Activated T-helper 9 cell treated with anti-CD3 and anti-CD28 coated beads, Interleukin-2, amount 50 U/mL, for 16 hours (primary cell): ENCODE measurements around the gene TCF19.

ENCODE experiments used
- DNase-seq: peaks from one replicate; pipeline ENCODE4 v3.0.0-alpha.2; 2020; ENCODE audit warnings: low read depth

TCF19 gene

GRCh38 chr6:31128093-31128676, 30.2 kb upstream of the TCF19 start:
- DNase-seq, result peak; percentile 58

- DNase-seq, result no peak
Measured at GRCh38 chr6:31129130-31129529, 29.3 kb upstream of the TCF19 start.

DNA sequence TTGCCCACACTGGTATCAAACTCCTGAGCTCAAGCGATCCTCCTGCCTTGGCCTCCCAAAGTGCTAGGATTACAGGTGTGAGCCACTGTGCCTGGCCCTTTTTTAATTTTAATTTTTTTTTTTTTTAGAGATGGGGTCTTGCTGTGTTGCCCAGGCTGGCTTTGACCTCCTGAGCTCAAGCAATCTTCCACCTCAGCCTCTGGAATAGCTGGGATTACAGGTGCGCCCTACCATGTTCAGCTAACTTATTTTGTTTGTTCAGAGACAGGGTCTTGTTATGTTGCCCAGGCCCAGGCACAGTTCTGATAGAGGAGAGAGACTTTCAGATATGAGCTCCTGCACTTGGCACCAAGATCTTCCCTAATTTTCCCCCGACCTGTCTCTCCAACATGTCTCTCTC, 27.6 kb upstream of the TCF19 start:
- no peak for DNase-seq

GRCh38 chr6:31131595-31131994, 26.8 kb upstream of the TCF19 start:
- DNase-seq, result no peak

- DNase-seq, result no peak
Measured at GRCh38 chr6:31132806-31133205, 25.6 kb upstream of the TCF19 start.

- no peak for DNase-seq
Measured at GRCh38 chr6:31135710-31136109, 22.7 kb upstream of the TCF19 start.

GRCh38 chr6:31138982-31139381, 19.4 kb upstream of the TCF19 start, which contains the start of gene PSORS1C2:
Gene PSORS1C2, minus strand, starts transcription at chr6:31139066. Its CDS starts 40 bp downstream, at chr6:31139026.
- no peak for DNase-seq

DNA sequence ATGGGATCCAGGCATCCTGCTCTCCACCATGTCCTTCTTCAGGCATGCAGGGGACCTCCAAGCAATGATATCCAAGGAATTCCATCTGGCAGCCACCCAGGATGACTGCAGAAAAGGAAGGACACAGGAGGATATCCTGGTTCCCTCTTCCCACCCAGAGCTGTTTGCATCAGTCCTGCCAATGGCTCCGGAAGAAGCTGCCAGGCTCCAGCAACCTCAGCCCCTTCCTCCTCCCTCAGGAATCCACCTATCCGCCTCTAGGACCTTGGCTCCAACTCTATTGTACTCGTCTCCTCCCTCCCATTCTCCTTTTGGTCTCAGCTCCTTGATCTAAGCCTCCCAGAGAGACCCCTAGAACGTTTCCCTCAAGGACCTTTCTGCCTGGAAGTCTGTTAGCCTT, 18.8 kb upstream of the TCF19 start:
- no peak for DNase-seq

- no peak for DNase-seq
Measured at GRCh38 chr6:31140643-31141042, 17.7 kb upstream of the TCF19 start.

DNA sequence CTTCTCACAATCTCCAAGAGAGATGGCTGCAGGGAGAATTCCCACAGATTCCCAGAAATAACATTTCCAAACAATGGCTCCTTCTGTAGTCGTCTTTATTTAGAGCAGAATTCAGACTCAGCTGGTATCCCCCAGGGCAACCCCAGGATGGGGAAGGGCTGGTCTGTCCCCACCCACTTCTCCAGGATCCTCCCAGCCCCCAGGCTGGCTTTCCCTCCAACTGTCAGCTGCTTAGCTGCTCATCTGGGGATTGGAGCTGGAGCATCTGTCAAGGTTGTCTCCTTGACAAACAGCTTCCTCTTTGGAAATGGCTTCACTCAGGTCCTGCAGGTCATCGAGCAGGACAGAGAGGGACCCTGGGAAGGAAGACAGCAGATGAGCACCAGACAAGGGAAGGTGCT, 16.0 kb upstream of the TCF19 start:
- no peak for DNase-seq

- no peak for DNase-seq
Measured at GRCh38 chr6:31143148-31143547, 15.2 kb upstream of the TCF19 start.

GRCh38 chr6:31144296-31144969, 14.0 kb upstream of the TCF19 start:
- DNase-seq, result no peak

GRCh38 chr6:31144970-31145340, 13.4 kb upstream of the TCF19 start:
- no peak for DNase-seq

DNA sequence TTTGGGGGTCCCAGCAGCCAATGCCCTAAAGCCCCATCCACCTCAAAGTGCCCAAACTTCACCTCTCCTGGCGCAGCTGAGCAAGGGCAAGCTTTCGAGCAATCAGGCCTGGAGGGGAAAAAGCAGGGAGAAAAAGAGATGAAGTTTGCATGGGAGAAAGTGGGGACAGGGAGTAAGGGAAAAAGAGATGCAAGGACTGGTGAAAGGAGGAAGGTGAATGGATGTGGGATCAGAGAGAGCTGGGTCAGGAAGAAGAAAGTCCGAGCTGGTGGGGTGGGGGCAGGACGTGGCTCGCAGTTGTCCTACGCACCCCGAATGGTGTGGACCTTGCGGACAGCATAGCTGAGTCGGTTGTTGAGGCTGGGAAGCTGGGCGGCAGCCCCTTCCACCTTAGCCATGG, 13.0 kb upstream of the TCF19 start:
- DNase-seq, result no peak

GRCh38 chr6:31149827-31150447, 8.5 kb upstream of the TCF19 start:
- DNase-seq, result no peak

DNA sequence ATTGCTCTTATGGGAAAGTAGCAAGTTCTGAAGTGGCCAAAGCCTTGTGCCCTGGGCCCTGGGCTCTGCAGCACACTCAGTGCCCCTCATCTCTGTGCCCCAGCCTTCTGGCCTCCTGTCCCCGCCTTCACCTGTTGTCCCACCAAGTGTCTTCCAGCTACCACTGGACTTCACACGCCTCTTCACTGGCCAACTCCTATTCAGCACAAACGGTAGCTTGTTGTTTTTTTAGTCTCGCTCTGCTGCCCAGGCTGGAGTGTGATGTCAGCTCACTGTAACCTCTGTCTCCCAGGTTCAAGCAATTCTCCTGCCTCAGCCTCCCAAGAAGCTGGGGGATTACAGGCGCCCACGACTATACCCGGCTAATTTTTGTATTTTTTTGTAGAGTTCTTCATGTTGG, 5.6 kb upstream of the TCF19 start:
- DNase-seq, result no peak

DNA sequence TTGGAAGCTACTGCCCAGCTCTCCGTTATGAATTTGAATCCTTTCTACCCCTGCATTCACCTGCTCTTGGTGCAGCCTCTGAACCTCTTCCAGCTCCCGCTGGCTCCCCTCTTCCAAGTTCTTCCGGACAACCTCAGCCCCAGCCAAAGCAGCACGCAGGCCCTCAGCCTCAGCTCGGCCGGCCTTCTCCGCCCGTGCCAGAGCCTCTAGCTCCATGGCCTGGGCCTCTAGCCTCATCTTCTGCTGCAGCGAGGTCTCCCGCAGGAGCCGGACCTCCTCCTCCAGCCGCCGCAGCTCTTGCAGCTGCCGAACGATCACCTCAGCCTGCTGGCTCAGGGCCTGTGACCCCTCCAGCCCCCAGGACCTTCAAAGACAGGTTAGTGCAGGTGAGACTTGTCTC, 4.0 kb upstream of the TCF19 start:
- DNase-seq, result no peak

DNA sequence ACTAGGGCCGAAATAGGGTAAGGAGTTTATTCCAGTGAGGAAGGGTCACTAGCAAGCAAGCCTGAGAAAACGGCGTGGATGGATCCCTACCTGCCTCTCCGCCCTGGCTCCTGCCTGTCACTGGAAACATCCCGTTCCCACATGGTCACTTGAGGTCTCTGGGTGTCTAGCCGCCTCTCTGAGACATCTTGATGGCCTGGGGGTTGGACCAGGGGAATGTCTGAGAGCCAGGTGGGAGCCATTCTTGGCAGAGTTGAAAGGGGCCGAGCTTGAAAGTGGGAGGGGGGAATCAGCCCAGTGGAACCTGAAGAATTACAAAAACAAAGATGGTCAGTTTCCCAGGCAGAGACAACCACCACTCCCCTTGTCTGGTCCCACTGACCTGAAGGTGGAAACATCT, 1.7 kb upstream of the TCF19 start:
- DNase-seq, result no peak

DNA sequence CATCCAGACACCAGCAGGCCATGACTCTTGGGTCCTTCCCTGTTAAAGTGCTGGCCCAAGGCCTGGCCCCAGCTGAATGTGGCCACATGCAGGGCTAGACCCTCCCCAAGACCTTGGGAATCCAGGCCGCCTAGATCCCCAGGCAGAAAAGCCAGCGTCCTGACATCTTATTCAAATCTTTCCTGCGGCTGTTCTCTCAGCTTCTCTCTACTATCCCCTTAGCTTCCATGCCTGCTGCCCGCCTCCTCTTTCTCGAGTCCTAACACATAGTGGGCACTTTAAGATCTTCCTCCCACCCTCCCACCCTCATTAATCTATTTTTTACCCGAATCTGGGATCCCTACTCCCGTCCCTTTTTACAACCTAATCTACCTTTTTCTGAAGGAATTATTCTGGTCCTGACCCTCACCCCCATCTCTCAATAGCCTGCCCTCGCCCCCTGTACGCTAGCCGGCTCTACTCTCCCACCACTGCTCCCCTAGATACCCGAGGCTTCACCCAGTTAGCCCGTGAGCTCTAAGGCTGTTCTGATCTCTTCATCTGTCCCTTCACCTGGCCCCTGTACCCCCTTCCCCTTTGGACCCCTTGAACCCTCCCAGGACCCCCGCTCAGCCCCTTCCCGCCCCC, 763 bp upstream of the TCF19 start, which contains the start of gene CCHCR1:
CCHCR1 (minus strand) TSS at position 290 of the 627 bp plus-strand sequence; CDS start at position 88, 202 bp downstream.
- no peak for DNase-seq

- no peak for DNase-seq
Measured at GRCh38 chr6:31158863-31159855, 770 bp downstream of the TCF19 start.

- DNase-seq, result no peak
Measured at GRCh38 chr6:31161216-31162126, 3.1 kb downstream of the TCF19 start.
